Subcutaneous adipose tissue (tissue), 4 donors: ENCODE measurements around the gene PLEKHG5. TPM values are rescaled to one million over a fixed set of nuclear protein-coding genes. Genes with fewer than 3 reads are reported as not detected.

Experiments used
- CTCF ChIP-seq: fragments of 450-650 bp; IDR thresholded peaks from one replicate; pipeline ENCODE4 v1.5.1; 2016; ENCODE audit warnings: low read depth, mild to moderate bottlenecking, control low read depth, antibody characterized with exemption, moderate library complexity
- total RNA-seq, 4 donors: library from RNA; depleted of rRNA; stranded (reverse); fragments of >200 nt; gene quantifications; one replicate each; pipeline ENCODE4 v1.1.0, GENCODE V29; 2016

Gene PLEKHG5
- total RNA-seq = 10 to 100 TPM in 1 of 4 donors, 1 to 10 TPM in 3; 2.4 to 15.4 (median 3.6) TPM

- TF ChIP-seq CTCF = no peak
These were observed at the start of gene PLEKHG5 for GRCh38 chr1:6491480-6491962. TSS of gene PLEKHG5 (minus strand) at chr1:6491667. CDS start at chr1:6477571, 14,096 bp downstream.

GRCh38 chr1:6538956-6539355 lies 47.5 kb upstream of the PLEKHG5 start:
- TF ChIP-seq CTCF = no peak

- no peak for TF ChIP-seq CTCF
These were observed 44.8 kb upstream of the PLEKHG5 start for GRCh38 chr1:6536291-6536690.

- TF ChIP-seq CTCF = no peak
These were observed 43.7 kb upstream of the PLEKHG5 start for GRCh38 chr1:6535214-6535613.

GRCh38 chr1:6534248-6534822 lies 42.9 kb upstream of the PLEKHG5 start:
- TF ChIP-seq CTCF = no peak

GRCh38 chr1:6531996-6532395 lies 40.5 kb upstream of the PLEKHG5 start:
- TF ChIP-seq CTCF = no peak

GRCh38 chr1:6530504-6531160 lies 39.2 kb upstream of the PLEKHG5 start:
- TF ChIP-seq CTCF = no peak
